Activated T-helper 1 cell treated with anti-CD3 and anti-CD28 coated beads, Interleukin-2, amount 50 U/mL, for 16 hours (primary cell): ENCODE measurements around the gene ADAMTS12.

Experiments
- DNase-seq, 2 donors: peaks; one replicate each; pipeline ENCODE4 v3.0.0-alpha.2; 2020; ENCODE audit warnings: low read depth in 1 of 2, low spot score in 1 of 2

Gene ADAMTS12

DNA sequence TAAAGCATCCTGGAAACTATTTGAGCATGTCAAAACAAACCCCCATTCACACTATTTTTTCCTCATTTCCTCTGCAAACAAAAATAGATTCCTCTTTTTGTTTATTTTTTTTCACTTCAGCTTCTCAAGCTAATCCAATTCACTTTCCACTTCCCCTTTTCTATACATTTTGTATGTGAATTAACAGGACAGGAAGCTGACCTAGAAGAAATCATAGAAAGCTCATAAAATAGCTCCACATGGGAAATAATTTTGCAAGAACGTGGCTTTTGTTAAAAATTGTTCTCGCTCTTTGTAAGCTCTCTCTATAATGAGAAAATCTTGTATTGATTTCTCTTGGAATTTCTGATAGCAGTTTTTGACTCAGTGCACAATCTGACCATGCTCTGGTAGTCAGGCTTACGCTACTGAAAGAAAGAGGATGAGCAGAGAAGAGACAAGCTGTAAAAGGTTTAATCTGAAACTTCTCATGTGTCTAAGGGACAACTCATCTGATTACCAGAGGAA lies 215.8 kb downstream of the ADAMTS12 start:
- DNase-seq = no peak

DNA sequence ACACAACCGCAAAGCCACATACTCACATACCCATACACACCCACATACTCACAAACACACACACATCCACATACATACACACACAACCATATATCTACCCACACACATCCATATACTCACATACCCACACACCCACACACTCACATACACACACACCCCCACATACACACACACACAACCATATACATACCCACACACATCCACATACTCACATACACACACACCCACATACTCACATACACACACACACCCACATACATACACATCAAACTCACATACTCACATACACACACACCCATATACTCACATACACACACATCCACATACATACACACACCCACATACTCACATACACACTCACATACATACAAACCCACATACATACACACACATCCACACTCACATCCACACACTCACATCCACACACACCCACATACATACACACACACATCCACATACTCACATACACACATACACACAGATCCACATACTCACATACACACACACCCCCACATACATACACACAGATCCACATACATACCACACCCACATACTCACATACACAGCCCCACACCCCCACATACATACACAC lies 220.0 kb downstream of the ADAMTS12 start:
- no peak for DNase-seq

DNA sequence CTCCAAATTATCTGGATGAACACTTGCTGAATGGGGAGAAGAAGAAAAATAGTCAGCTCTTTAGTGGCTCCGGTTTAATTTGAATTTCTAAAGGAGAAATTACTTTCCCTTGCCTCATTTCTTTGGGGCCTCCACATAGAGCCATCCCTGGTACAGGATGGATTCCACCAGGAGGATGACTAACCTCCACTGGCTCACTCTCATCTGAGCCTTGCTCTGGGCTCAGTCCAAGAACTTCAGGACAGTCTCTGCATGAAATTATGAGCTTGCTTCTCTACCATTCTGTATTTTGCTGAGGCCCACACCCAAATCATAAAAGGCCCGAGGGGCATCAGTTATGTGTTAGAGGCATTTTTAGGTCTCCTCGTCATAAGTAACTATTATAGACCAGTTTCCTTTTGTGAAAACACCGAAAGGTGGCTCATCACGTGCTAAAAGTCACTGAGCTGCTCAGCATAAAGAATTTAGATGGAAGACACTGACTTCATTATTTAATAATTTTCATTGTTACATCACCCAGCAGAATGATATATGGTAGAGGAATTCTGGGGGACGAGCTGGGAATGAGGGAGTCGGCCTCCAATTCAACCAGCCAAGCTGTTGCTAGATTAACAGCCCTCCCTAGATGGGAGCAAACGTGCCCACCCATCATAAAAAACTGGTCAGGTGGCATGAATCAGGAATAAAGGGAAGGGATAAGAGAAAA lies 228.9 kb downstream of the ADAMTS12 start:
- no peak for DNase-seq

GRCh38 chr5:33659526-33660169 lies 232.1 kb downstream of the ADAMTS12 start:
- DNase-seq = no peak

GRCh38 chr5:33657804-33658440 lies 233.9 kb downstream of the ADAMTS12 start:
- DNase-seq = no peak

GRCh38 chr5:33657176-33657575 lies 234.6 kb downstream of the ADAMTS12 start:
- DNase-seq = no peak

DNA sequence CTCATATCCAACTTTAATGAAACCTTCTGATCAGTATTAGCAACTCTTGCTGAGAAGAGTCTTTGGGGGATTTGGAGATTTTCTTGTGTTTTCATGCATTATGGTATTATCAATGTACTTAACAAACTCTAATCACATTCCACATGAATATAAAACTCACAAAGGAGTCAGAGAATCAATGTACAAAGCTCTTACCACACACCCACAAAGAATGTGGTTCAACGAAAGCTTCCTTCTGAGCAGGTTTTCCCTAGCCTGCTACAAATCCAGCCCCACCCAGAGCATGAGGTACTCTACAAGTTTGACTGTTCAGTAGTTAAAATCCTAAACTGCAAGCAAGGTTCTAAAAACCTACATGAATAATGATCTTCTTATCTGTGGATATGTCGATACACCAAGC lies 240.9 kb downstream of the ADAMTS12 start:
- DNase-seq = no peak

DNA sequence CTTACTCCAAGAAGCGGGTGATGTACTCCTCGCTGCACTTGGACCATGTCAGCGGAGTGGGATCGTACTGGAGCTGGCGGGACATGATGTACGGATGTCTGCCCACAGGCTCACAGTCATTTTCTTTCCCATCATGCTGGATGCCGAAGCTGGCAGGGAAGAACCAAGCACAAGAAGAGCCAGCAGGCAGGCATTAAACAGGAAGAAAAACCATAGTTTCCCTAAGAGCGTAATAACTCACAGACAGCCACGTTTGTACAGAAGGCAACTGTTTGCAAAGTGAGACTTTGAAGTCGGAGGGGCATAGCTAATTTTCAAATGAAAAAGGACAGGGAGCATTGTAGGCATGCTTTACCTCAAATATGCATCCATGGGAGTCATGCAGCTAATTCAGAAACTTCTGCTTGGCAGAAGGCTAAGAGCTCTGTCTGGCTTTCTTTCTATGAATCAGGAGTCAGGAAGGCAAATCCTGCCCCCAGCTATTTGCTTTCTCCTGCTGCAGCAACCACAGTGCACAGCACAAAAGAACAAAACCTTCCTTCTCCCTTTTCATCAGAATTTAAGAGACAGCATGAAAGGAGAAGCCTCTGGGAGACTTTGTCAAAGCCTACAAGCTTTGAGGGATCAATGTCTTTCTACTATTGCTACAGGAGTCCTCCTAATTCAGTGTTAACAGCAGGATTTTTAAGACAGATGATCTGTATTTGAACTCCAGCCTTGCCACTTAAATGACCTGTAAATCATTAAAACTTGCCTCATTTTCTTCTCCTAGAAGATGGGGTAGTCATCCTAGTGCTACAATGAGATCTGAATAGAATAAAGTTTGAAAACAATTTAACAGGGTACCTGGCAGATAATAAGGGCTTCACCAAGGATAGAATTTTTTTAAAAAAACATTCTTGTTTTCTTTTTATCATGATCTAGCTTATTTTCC lies 242.0 kb downstream of the ADAMTS12 start:
- no peak for DNase-seq

GRCh38 chr5:33641744-33642505 lies 249.9 kb downstream of the ADAMTS12 start:
- no peak for DNase-seq

DNA sequence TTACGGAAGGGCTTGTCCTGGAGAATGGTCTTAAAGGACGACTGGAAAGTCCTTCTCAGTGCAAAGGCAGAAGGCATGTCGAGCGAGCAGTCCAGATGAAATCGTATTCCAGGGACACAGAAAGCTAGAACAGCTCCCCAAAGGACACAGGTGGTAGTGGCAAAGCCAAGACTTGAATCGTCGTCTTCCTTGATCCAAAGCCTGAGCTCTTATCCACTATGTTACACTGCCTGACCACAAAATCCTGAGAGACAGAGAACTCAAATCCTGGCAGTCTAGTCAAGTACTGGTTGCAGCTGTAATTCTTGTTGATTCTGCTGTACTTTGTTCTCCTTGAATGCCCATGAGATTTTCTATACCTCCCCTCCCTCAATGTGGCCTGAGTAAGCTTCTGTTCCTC lies 252.3 kb downstream of the ADAMTS12 start:
- no peak for DNase-seq

GRCh38 chr5:33637011-33637410 lies 254.8 kb downstream of the ADAMTS12 start:
- DNase-seq = no peak

DNA sequence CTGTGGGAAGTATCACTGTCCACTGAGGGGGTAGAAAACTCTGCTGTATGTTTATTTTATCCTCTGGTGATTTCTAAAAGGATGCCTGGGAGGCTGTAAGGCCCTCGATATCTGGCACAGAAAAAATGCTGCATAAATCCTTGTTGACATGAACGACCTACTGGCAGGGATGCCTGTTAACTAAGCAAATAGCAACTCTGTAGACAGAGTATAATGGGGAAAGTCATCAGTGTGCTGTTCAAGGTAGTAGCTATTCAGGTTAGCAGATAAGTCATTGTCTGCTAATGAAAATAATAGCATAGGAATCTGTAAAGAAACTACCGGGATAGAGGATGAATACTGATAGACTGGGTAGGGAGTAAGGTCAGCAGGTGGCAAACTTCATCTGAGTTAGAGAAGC lies 256.2 kb downstream of the ADAMTS12 start:
- DNase-seq = no peak

DNA sequence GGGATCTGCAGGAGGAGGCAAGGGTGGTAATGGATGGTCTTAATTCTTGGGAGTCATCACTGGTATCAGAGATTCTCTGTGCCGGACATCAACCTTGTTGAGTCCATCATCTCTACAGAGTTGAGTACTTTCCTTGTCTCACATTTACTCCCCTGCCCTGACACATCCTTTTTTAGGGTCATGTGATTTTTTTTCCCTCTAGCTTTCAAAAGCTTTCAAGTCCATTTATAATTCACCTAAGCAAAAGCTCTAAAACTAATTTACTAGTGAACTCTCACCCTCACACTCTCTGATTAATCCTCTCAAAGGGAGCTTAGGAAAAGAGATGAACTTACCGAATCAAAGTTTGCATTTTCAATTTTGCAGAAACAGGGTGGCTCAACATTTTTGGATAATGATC lies 258.1 kb downstream of the ADAMTS12 start:
- DNase-seq = no peak

DNA sequence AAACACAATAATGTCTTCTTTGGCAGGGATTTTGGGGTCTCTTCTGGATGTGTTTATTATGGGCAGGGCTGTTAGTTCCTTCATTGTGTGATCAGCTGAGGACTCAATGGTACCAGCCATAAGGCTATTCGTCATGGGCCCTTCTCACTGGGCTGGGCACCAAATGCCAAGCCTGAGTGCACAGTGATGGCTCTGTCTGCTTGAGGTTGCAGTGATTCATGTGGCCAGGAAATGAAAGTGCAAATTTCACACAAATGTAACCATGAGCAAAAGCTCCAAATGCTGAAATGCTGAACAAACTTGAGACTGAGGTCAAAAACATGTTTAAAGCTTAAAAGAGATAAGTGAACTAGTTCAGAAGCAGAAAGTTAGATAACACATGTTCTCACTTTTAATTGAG lies 260.0 kb downstream of the ADAMTS12 start:
- no peak for DNase-seq

DNA sequence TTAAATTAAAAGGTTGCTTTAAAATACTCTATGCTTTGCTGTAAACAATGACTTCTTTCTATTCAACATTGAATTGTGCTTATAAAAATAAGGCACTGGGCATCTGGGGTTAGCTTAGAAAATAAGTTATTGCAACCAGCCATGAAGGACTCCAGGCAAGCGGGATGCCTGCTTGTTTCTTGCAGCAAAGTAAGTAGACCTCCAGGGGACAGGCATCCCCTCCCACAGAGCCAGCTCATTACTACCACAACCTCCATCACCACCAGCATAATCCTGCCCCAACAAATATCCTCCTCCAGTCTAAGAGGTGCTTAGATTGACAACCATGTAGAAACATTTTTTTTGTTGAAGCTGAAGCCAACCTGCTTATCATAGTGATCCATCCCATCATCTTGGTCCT lies 260.7 kb downstream of the ADAMTS12 start:
- DNase-seq = no peak

GRCh38 chr5:33629999-33630398 lies 261.8 kb downstream of the ADAMTS12 start:
- no peak for DNase-seq

DNA sequence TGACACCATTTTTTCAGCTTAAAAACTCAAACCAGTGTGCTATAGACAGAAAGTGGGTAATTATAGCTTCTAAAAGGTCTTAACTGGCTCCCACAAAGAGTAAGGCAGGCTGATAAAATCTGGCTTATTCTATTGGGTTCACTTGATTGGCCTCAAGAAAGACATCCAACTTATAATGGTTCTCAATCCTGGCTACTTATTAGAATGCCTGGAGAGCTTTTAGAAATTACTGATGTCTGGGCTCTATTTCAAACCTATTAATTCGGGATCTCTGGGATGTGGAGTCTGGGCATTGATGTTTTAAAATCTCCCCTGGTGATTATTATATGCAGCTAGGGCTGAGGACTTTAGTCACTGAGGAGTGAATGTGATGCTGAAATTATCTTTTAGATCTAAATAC lies 263.0 kb downstream of the ADAMTS12 start:
- no peak for DNase-seq

- DNase-seq = no peak
Measured at GRCh38 chr5:33621514-33621913, 270.3 kb downstream of the ADAMTS12 start.

GRCh38 chr5:33614039-33614438 lies 277.8 kb downstream of the ADAMTS12 start:
- no peak for DNase-seq

GRCh38 chr5:33612386-33612785 lies 279.4 kb downstream of the ADAMTS12 start:
- no peak for DNase-seq
